GM12801 (cell line): ENCODE data around the gene PIGQ.

Source experiments
- CTCF ChIP-seq: IDR thresholded peaks from one replicate; pipeline ENCODE4 v1.5.1; 2011; ENCODE audit warnings: control low read depth; ENCODE audit not compliant: insufficient read length; ENCODE audit errors: extremely low read depth

Gene PIGQ

GRCh38 chr16:546909-547770 is 22.6 kb upstream of the PIGQ start:
- no peak for TF ChIP-seq CTCF

GRCh38 chr16:548586-548985 is 21.2 kb upstream of the PIGQ start:
- no peak for TF ChIP-seq CTCF

GRCh38 chr16:549544-550263 is 20.1 kb upstream of the PIGQ start:
- no peak for TF ChIP-seq CTCF

- no peak for TF ChIP-seq CTCF
These were observed 18.6 kb upstream of the PIGQ start for GRCh38 chr16:551210-551609.

- TF ChIP-seq CTCF = no peak
These were observed 17.6 kb upstream of the PIGQ start for GRCh38 chr16:552171-552570.

GRCh38 chr16:553601-554296 is 16.0 kb upstream of the PIGQ start:
- no peak for TF ChIP-seq CTCF

- no peak for TF ChIP-seq CTCF
These were observed 15.5 kb upstream of the PIGQ start for GRCh38 chr16:554297-554621.
